HEK293 (cell line): Measurements from ENCODE around the gene ZC3HAV1L.

Experiments used
- GLIS1 ChIP-seq: fragments of 450-650 bp; formaldehyde crosslinking; IDR thresholded peaks from 2 replicates; pipeline ENCODE4 v1.5.1; 2016; ENCODE audit warnings: missing biosample characterization, missing genetic modification characterization
- KLF7 ChIP-seq: fragments of 450-650 bp; formaldehyde crosslinking; IDR thresholded peaks from 2 replicates; pipeline ENCODE4 v1.5.1; 2016; ENCODE audit warnings: missing biosample characterization, missing genetic modification characterization, borderline replicate concordance
- OVOL3 ChIP-seq: fragments of 450-650 bp; formaldehyde crosslinking; IDR thresholded peaks from 2 replicates; pipeline ENCODE4 v1.5.1; 2016; ENCODE audit warnings: missing biosample characterization, missing genetic modification characterization
- SP2 ChIP-seq: fragments of 450-650 bp; formaldehyde crosslinking; IDR thresholded peaks from 2 replicates; pipeline ENCODE4 v1.5.1; 2016; ENCODE audit warnings: missing biosample characterization, missing genetic modification characterization
- SP3 ChIP-seq: fragments of 450-650 bp; formaldehyde crosslinking; IDR thresholded peaks from 2 replicates; pipeline ENCODE4 v1.5.1; 2016; ENCODE audit warnings: missing biosample characterization, missing genetic modification characterization
- ZFP3 ChIP-seq: fragments of 450-650 bp; formaldehyde crosslinking; IDR thresholded peaks from 2 replicates; pipeline ENCODE4 v1.5.1; 2016; ENCODE audit warnings: low read depth, missing biosample characterization, missing genetic modification characterization
- ZNF132 ChIP-seq: fragments of 450-650 bp; formaldehyde crosslinking; IDR thresholded peaks from 2 replicates; pipeline ENCODE4 v1.5.1; 2017; ENCODE audit warnings: missing biosample characterization, missing genetic modification characterization, borderline replicate concordance
- ZNF202 ChIP-seq: fragments of 450-650 bp; formaldehyde crosslinking; IDR thresholded peaks from 2 replicates; pipeline ENCODE4 v1.5.1; 2016; ENCODE audit warnings: missing biosample characterization, missing genetic modification characterization, borderline replicate concordance
- ZNF24 ChIP-seq: fragments of 450-650 bp; formaldehyde crosslinking; IDR thresholded peaks from 2 replicates; pipeline ENCODE4 v1.5.1; 2016; ENCODE audit warnings: missing biosample characterization, missing genetic modification characterization
- ZNF341 ChIP-seq: fragments of 450-650 bp; formaldehyde crosslinking; IDR thresholded peaks from 2 replicates; pipeline ENCODE4; 2016; ENCODE audit warnings: low read depth, missing biosample characterization, missing genetic modification characterization
- ZNF391 ChIP-seq: fragments of 450-650 bp; formaldehyde crosslinking; IDR thresholded peaks from 2 replicates; pipeline ENCODE4 v1.5.1; 2016; ENCODE audit warnings: low read depth, missing biosample characterization, missing genetic modification characterization, borderline replicate concordance
- ZNF521 ChIP-seq: fragments of 450-650 bp; formaldehyde crosslinking; IDR thresholded peaks from 2 replicates; pipeline ENCODE4 v1.5.1; 2017; ENCODE audit warnings: missing biosample characterization, mild to moderate bottlenecking, missing genetic modification characterization
- ZNF560 ChIP-seq: fragments of 450-650 bp; formaldehyde crosslinking; IDR thresholded peaks from 2 replicates; pipeline ENCODE4 v1.5.1; 2017; ENCODE audit warnings: missing biosample characterization, missing genetic modification characterization, borderline replicate concordance
- ZNF561 ChIP-seq: fragments of 450-650 bp; IDR thresholded peaks from 2 replicates; pipeline ENCODE4 v1.5.1; 2018; ENCODE audit warnings: missing biosample characterization, missing genetic modification characterization, borderline replicate concordance
- ZNF791 ChIP-seq: fragments of 450-650 bp; formaldehyde crosslinking; IDR thresholded peaks from 2 replicates; pipeline ENCODE4 v1.5.1; 2016; ENCODE audit warnings: missing biosample characterization, missing genetic modification characterization
- ZNF792 ChIP-seq: fragments of 450-650 bp; formaldehyde crosslinking; IDR thresholded peaks from 2 replicates; pipeline ENCODE4 v1.5.1; 2016; ENCODE audit warnings: missing biosample characterization, missing genetic modification characterization
- TF ChIP-seq, protein P1 (sequence below): fragments of 450-650 bp; formaldehyde crosslinking; IDR thresholded peaks from 2 replicates; pipeline ENCODE4 v1.5.1; 2016; ENCODE audit warnings: missing biosample characterization, missing genetic modification characterization
- TF ChIP-seq, protein P2 (sequence below): fragments of 450-650 bp; formaldehyde crosslinking; IDR thresholded peaks from 2 replicates; pipeline ENCODE4 v1.5.1; 2016; ENCODE audit warnings: missing biosample characterization, missing genetic modification characterization
- TF ChIP-seq, protein P3 (sequence below): fragments of 450-650 bp; formaldehyde crosslinking; IDR thresholded peaks from 2 replicates; pipeline ENCODE4 v1.5.1; 2016; ENCODE audit warnings: missing biosample characterization, missing genetic modification characterization, borderline replicate concordance
- TF ChIP-seq, protein P4 (sequence below): fragments of 450-650 bp; formaldehyde crosslinking; IDR thresholded peaks from 2 replicates; pipeline ENCODE4 v1.5.1; 2016; ENCODE audit warnings: missing biosample characterization, missing genetic modification characterization, low read depth
- TF ChIP-seq, protein P5 (sequence below): fragments of 450-650 bp; formaldehyde crosslinking; IDR thresholded peaks from 2 replicates; pipeline ENCODE4 v1.5.1; 2016; ENCODE audit warnings: missing biosample characterization, missing genetic modification characterization
- TF ChIP-seq, protein P6 (sequence below): fragments of 450-650 bp; formaldehyde crosslinking; IDR thresholded peaks from 2 replicates; pipeline ENCODE4 v1.5.1; 2016; ENCODE audit warnings: missing biosample characterization, missing genetic modification characterization

ZC3HAV1L gene

DNA sequence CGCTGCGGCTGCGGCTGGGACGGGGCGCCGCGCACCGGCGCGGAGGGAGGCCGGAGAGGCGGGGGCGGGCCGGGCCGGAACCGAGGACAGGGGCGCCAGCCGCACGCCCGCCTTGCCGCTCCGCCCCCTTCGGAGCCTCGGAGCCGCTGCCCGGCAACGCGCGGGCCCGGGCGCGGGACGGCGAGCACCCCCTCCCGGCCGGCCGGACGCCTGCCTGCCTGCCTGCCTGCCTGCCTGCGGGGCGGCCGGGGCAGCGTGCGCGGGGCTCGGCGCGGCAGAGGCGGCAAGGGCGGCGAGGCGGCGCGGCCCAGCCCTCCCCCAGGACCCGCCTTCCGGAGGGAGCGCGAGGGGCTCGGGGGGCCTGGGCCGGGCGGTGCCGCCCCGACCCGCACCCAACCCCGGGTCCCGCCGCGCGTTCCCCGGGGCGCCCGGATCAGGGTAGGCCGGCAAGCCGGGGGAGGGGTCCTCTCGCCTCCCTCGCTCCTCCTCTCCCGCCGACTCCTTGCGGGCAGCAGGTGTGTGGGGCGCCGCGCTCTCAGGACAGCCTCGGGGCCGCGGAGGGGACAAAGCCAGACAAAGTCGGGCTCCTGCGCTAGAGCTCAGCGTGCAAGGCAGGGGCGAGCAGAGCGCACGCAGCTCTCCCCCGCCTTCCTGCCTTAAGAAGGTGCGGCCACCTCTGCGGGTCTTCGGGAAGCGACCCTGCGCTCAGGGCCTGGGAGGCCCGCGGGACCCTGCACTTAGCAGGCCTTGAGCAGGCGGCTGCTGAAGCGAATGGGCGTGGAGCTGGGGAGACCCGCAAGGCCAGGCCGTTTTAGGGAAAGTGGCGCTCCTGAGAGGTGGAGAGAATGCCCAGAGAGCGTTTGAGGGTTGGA is 54.3 kb downstream of the ZC3HAV1L start, which contains the start of gene KIAA1549 (continued):
- TF ChIP-seq, protein P1, sequence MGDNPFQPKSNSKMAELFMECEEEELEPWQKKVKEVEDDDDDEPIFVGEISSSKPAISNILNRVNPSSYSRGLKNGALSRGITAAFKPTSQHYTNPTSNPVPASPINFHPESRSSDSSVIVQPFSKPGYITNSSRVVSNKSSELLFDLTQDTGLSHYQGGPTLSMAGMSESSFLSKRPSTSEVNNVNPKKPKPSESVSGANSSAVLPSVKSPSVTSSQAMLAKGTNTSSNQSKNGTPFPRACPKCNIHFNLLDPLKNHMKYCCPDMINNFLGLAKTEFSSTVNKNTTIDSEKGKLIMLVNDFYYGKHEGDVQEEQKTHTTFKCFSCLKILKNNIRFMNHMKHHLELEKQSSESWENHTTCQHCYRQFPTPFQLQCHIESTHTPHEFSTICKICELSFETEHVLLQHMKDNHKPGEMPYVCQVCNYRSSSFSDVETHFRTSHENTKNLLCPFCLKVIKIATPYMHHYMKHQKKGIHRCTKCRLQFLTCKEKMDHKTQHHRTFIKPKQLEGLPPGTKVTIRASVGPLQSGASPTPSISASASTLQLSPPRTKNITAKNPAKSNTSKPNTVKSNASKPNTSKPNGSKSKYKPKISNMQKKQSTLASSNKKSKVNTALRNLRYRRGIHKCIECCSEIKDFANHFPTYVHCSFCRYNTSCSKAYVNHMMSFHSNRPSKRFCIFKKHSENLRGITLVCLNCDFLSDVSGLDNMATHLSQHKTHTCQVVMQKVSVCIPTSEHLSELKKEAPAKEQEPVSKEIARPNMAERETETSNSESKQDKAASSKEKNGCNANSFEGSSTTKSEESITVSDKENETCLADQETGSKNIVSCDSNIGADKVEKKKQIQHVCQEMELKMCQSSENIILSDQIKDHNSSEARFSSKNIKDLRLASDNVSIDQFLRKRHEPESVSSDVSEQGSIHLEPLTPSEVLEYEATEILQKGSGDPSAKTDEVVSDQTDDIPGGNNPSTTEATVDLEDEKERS (tag by site-specific recombination) = no peak
- no peak for TF ChIP-seq ZNF202 (tag by site-specific recombination)
- TF ChIP-seq ZNF391 (tag by site-specific recombination) = no peak
- peak; percentile 40; the same call in 1 of the 2 replicates for TF ChIP-seq ZNF341 (tag by site-specific recombination)
- no peak for TF ChIP-seq ZNF560
- TF ChIP-seq, protein P2, sequence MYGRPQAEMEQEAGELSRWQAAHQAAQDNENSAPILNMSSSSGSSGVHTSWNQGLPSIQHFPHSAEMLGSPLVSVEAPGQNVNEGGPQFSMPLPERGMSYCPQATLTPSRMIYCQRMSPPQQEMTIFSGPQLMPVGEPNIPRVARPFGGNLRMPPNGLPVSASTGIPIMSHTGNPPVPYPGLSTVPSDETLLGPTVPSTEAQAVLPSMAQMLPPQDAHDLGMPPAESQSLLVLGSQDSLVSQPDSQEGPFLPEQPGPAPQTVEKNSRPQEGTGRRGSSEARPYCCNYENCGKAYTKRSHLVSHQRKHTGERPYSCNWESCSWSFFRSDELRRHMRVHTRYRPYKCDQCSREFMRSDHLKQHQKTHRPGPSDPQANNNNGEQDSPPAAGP (tag by site-specific recombination) = no peak
- TF ChIP-seq, protein P3, sequence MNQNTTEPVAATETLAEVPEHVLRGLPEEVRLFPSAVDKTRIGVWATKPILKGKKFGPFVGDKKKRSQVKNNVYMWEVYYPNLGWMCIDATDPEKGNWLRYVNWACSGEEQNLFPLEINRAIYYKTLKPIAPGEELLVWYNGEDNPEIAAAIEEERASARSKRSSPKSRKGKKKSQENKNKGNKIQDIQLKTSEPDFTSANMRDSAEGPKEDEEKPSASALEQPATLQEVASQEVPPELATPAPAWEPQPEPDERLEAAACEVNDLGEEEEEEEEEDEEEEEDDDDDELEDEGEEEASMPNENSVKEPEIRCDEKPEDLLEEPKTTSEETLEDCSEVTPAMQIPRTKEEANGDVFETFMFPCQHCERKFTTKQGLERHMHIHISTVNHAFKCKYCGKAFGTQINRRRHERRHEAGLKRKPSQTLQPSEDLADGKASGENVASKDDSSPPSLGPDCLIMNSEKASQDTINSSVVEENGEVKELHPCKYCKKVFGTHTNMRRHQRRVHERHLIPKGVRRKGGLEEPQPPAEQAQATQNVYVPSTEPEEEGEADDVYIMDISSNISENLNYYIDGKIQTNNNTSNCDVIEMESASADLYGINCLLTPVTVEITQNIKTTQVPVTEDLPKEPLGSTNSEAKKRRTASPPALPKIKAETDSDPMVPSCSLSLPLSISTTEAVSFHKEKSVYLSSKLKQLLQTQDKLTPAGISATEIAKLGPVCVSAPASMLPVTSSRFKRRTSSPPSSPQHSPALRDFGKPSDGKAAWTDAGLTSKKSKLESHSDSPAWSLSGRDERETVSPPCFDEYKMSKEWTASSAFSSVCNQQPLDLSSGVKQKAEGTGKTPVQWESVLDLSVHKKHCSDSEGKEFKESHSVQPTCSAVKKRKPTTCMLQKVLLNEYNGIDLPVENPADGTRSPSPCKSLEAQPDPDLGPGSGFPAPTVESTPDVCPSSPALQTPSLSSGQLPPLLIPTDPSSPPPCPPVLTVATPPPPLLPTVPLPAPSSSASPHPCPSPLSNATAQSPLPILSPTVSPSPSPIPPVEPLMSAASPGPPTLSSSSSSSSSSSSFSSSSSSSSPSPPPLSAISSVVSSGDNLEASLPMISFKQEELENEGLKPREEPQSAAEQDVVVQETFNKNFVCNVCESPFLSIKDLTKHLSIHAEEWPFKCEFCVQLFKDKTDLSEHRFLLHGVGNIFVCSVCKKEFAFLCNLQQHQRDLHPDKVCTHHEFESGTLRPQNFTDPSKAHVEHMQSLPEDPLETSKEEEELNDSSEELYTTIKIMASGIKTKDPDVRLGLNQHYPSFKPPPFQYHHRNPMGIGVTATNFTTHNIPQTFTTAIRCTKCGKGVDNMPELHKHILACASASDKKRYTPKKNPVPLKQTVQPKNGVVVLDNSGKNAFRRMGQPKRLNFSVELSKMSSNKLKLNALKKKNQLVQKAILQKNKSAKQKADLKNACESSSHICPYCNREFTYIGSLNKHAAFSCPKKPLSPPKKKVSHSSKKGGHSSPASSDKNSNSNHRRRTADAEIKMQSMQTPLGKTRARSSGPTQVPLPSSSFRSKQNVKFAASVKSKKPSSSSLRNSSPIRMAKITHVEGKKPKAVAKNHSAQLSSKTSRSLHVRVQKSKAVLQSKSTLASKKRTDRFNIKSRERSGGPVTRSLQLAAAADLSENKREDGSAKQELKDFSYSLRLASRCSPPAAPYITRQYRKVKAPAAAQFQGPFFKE (tag by site-specific recombination) = no peak
- peak; percentile 56; the same call in 1 of the 2 replicates for TF ChIP-seq ZNF561 (tag by site-specific recombination)
- TF ChIP-seq, protein P4, sequence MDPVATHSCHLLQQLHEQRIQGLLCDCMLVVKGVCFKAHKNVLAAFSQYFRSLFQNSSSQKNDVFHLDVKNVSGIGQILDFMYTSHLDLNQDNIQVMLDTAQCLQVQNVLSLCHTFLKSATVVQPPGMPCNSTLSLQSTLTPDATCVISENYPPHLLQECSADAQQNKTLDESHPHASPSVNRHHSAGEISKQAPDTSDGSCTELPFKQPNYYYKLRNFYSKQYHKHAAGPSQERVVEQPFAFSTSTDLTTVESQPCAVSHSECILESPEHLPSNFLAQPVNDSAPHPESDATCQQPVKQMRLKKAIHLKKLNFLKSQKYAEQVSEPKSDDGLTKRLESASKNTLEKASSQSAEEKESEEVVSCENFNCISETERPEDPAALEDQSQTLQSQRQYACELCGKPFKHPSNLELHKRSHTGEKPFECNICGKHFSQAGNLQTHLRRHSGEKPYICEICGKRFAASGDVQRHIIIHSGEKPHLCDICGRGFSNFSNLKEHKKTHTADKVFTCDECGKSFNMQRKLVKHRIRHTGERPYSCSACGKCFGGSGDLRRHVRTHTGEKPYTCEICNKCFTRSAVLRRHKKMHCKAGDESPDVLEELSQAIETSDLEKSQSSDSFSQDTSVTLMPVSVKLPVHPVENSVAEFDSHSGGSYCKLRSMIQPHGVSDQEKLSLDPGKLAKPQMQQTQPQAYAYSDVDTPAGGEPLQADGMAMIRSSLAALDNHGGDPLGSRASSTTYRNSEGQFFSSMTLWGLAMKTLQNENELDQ (tag by site-specific recombination) = no peak
- peak; percentile 20; the same call in 1 of the 2 replicates for TF ChIP-seq GLIS1 (tag by site-specific recombination)
- TF ChIP-seq SP2 (tag by site-specific recombination) = no peak; the same call in 1 of the 2 replicates
- TF ChIP-seq SP3 = no peak; the same call in 1 of the 2 replicates
- TF ChIP-seq ZNF132 (tag by site-specific recombination) = no peak
- no peak for TF ChIP-seq ZNF791 (tag by site-specific recombination)
- TF ChIP-seq ZNF24 (tag by site-specific recombination) = no peak
- TF ChIP-seq ZNF521 (tag by site-specific recombination) = no peak
- TF ChIP-seq KLF7 (tag by site-specific recombination) = 0 out of 2 replicates have a peak, but pooled peaks have one; percentile 16
- TF ChIP-seq ZFP3 (tag by site-specific recombination) = no peak
- TF ChIP-seq, protein P5, sequence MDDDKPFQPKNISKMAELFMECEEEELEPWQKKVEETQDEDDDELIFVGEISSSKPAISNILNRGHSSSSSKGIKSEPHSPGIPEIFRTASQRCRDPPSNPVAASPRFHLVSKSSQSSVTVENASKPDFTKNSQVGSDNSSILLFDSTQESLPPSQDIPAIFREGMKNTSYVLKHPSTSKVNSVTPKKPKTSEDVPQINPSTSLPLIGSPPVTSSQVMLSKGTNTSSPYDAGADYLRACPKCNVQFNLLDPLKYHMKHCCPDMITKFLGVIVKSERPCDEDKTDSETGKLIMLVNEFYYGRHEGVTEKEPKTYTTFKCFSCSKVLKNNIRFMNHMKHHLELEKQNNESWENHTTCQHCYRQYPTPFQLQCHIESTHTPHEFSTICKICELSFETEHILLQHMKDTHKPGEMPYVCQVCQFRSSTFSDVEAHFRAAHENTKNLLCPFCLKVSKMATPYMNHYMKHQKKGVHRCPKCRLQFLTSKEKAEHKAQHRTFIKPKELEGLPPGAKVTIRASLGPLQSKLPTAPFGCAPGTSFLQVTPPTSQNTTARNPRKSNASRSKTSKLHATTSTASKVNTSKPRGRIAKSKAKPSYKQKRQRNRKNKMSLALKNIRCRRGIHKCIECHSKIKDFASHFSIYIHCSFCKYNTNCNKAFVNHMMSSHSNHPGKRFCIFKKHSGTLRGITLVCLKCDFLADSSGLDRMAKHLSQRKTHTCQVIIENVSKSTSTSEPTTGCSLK = no peak
- TF ChIP-seq, protein P6, sequence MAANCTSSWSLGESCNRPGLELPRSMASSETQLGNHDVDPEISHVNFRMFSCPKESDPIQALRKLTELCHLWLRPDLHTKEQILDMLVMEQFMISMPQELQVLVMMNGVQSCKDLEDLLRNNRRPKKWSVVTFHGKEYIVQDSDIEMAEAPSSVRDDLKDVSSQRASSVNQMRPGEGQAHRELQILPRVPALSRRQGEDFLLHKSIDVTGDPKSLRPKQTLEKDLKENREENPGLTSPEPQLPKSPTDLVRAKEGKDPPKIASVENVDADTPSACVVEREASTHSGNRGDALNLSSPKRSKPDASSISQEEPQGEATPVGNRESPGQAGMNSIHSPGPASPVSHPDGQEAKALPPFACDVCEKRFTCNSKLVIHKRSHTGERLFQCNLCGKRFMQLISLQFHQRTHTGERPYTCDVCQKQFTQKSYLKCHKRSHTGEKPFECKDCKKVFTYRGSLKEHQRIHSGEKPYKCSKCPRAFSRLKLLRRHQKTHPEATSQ = no peak
- no peak for TF ChIP-seq OVOL3 (tag by site-specific recombination)
- TF ChIP-seq ZNF792 (tag by site-specific recombination) = no peak
